ENCODE results near the gene GALNT18. TPM values are rescaled to one million over a fixed set of nuclear protein-coding genes. Genes with fewer than 3 reads are reported as not detected.

The GALNT18 gene
- total and polyA plus RNA-seq, 2 experiments from 2014 or later: 4.3 to 10.8 TPM

DNA sequence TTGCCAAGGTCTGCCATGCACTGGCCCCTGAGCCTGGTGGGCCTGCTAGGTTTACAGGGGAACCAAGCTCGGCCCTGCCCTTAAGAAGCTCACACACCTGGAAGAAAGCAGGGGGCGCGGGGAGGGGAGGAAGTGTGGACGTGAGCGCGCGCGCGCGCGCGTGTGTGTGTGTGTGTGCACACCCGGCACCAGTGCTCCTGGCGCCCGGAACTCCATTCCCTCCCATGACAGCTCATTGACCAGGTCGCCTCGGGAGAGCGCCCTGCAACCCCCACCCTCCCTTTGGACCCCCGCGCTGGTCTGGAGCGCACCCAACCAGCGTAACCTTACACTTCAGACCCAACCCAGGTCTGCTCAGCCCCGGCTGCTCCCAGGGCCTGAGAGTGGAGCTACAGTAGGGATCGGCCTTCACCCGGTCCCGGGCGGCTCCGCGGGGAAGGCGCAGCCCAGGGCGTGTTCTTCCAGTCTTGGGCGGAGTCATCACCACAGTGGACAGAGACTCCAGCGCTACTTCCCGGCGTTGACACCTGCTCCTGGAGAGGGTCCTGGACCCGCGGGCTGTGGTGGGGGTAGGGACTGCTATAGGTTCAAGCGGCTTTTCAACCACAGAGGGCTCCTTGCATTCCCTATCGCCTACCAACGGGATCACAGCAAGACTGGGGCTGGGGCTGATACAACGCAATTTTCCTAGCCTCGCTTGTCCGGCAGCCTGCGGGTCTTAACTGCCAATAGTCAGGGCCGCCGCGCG, 1.5 kb downstream of the GALNT18 start:
- no peak overlapping the region for H3K27ac Mint-ChIP-seq
- Histone ChIP-seq H3K4me1 (ENCODE audit: insufficient read depth) (peaks cover 20% of the 10 kb centered on the region), H3K27me3 (ENCODE audit: insufficient read depth) (peaks cover 52% of the 10 kb centered on the region), H3K36me3 (ENCODE audit: insufficient read depth) (no peaks in the 10 kb centered on the region), H3K9me2 (ENCODE audit: insufficient read depth) (0 out of 2 replicates have a peak, but pooled peaks cover 3% of the 10 kb centered on the region), H3K4me2 (peak overlapping the region; percentile 99), H3K79me2 (replicated peaks; ENCODE audit: insufficient read depth) (peaks cover 4% of the 10 kb centered on the region), H4K20me1 (replicated peaks; ENCODE audit: insufficient read depth) (peaks cover 21% of the 10 kb centered on the region), H3K27ac (ENCODE audit: low read depth) (no peak overlapping the region), H3K4me3 (peak overlapping the region; percentile 90), H3F3A (replicated peaks; ENCODE audit: low read depth) (0 out of 2 replicates have a peak, but pooled peaks cover 3% of the 10 kb centered on the region), H2AFZ (peak overlapping the region; percentile 94)
- peak overlapping the region; percentile 87 for H3K4me3 Mint-ChIP-seq
- TF ChIP-seq POLR2AphosphoS5 (IDR thresholded peaks at IDR 0.05; ENCODE audit: low read depth): no peak
- TF ChIP-seq NANOG (IDR thresholded peaks at IDR 0.05; ENCODE audit: borderline replicate concordance): no peak
- no peak for TF ChIP-seq ETS1 (IDR thresholded peaks at IDR 0.05)
- no peak for TF ChIP-seq JUNB (IDR thresholded peaks at IDR 0.05; ENCODE audit: unreplicated experiment)
- no peak for TF ChIP-seq ZNF114 (CRISPR knock-in tag; IDR thresholded peaks at IDR 0.05)
- TF ChIP-seq, protein P1, sequence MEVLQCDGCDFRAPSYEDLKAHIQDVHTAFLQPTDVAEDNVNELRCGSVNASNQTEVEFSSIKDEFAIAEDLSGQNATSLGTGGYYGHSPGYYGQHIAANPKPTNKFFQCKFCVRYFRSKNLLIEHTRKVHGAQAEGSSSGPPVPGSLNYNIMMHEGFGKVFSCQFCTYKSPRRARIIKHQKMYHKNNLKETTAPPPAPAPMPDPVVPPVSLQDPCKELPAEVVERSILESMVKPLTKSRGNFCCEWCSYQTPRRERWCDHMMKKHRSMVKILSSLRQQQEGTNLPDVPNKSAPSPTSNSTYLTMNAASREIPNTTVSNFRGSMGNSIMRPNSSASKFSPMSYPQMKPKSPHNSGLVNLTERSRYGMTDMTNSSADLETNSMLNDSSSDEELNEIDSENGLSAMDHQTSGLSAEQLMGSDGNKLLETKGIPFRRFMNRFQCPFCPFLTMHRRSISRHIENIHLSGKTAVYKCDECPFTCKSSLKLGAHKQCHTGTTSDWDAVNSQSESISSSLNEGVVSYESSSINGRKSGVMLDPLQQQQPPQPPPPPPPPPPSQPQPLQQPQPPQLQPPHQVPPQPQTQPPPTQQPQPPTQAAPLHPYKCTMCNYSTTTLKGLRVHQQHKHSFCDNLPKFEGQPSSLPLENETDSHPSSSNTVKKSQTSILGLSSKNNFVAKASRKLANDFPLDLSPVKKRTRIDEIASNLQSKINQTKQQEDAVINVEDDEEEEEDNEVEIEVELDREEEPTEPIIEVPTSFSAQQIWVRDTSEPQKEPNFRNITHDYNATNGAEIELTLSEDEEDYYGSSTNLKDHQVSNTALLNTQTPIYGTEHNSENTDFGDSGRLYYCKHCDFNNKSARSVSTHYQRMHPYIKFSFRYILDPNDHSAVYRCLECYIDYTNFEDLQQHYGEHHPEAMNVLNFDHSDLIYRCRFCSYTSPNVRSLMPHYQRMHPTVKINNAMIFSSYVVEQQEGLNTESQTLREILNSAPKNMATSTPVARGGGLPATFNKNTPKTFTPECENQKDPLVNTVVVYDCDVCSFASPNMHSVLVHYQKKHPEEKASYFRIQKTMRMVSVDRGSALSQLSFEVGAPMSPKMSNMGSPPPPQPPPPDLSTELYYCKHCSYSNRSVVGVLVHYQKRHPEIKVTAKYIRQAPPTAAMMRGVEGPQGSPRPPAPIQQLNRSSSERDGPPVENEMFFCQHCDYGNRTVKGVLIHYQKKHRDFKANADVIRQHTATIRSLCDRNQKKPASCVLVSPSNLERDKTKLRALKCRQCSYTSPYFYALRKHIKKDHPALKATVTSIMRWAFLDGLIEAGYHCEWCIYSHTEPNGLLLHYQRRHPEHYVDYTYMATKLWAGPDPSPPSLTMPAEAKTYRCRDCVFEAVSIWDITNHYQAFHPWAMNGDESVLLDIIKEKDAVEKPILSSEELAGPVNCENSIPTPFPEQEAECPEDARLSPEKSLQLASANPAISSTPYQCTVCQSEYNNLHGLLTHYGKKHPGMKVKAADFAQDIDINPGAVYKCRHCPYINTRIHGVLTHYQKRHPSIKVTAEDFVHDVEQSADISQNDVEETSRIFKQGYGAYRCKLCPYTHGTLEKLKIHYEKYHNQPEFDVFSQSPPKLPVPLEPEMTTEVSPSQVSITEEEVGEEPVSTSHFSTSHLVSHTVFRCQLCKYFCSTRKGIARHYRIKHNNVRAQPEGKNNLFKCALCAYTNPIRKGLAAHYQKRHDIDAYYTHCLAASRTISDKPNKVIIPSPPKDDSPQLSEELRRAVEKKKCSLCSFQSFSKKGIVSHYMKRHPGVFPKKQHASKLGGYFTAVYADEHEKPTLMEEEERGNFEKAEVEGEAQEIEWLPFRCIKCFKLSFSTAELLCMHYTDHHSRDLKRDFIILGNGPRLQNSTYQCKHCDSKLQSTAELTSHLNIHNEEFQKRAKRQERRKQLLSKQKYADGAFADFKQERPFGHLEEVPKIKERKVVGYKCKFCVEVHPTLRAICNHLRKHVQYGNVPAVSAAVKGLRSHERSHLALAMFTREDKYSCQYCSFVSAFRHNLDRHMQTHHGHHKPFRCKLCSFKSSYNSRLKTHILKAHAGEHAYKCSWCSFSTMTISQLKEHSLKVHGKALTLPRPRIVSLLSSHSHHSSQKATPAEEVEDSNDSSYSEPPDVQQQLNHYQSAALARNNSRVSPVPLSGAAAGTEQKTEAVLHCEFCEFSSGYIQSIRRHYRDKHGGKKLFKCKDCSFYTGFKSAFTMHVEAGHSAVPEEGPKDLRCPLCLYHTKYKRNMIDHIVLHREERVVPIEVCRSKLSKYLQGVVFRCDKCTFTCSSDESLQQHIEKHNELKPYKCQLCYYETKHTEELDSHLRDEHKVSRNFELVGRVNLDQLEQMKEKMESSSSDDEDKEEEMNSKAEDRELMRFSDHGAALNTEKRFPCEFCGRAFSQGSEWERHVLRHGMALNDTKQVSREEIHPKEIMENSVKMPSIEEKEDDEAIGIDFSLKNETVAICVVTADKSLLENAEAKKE (CRISPR knock-in tag; IDR thresholded peaks at IDR 0.05): no peak
- TF ChIP-seq CREB1 (CRISPR knock-in tag; IDR thresholded peaks at IDR 0.05; ENCODE audit: low read depth): no peak
- TF ChIP-seq, protein P2, sequence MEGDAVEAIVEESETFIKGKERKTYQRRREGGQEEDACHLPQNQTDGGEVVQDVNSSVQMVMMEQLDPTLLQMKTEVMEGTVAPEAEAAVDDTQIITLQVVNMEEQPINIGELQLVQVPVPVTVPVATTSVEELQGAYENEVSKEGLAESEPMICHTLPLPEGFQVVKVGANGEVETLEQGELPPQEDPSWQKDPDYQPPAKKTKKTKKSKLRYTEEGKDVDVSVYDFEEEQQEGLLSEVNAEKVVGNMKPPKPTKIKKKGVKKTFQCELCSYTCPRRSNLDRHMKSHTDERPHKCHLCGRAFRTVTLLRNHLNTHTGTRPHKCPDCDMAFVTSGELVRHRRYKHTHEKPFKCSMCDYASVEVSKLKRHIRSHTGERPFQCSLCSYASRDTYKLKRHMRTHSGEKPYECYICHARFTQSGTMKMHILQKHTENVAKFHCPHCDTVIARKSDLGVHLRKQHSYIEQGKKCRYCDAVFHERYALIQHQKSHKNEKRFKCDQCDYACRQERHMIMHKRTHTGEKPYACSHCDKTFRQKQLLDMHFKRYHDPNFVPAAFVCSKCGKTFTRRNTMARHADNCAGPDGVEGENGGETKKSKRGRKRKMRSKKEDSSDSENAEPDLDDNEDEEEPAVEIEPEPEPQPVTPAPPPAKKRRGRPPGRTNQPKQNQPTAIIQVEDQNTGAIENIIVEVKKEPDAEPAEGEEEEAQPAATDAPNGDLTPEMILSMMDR (conservative IDR thresholded peaks at IDR 0.05; ENCODE audit: low read depth in 2 of 2): no peak
- no peak for TF ChIP-seq REST (IDR thresholded peaks at IDR 0.05; ENCODE audit: unreplicated experiment)
- no peak for TF ChIP-seq STAT1 (IDR thresholded peaks at IDR 0.05; ENCODE audit: unreplicated experiment)
- TF ChIP-seq EZH2 (IDR thresholded peaks at IDR 0.05; ENCODE audit: low read depth, unreplicated experiment): no peak
- no peak for TF ChIP-seq ZNF331 (CRISPR knock-in tag; IDR thresholded peaks at IDR 0.05; ENCODE audit: low read depth)
- no peak for TF ChIP-seq EZH2phosphoT487 (IDR thresholded peaks at IDR 0.05; ENCODE audit: unreplicated experiment)
- H3K9me3 Mint-ChIP-seq: no peaks in the 10 kb centered on the region
- ATAC-seq: peak; percentile 55
- peak; percentile 66 for DNase-seq (ENCODE audit: low spot score)
- peaks cover 28% of the 10 kb centered on the region for H3K4me1 Mint-ChIP-seq
- peaks cover 31% of the 10 kb centered on the region for H3K27me3 Mint-ChIP-seq (ENCODE audit: insufficient read depth, low read depth, poor library complexity)
- no peaks in the 10 kb centered on the region for H3K36me3 Mint-ChIP-seq (ENCODE audit: low read depth)
